ENCODE results near the gene BCL7C.
"Not testable (repeated sequence)": the region's sequence is repeated elsewhere in the genome, so short reads cannot be mapped to it uniquely, and the experiment has no call there.

Gene BCL7C

DNA sequence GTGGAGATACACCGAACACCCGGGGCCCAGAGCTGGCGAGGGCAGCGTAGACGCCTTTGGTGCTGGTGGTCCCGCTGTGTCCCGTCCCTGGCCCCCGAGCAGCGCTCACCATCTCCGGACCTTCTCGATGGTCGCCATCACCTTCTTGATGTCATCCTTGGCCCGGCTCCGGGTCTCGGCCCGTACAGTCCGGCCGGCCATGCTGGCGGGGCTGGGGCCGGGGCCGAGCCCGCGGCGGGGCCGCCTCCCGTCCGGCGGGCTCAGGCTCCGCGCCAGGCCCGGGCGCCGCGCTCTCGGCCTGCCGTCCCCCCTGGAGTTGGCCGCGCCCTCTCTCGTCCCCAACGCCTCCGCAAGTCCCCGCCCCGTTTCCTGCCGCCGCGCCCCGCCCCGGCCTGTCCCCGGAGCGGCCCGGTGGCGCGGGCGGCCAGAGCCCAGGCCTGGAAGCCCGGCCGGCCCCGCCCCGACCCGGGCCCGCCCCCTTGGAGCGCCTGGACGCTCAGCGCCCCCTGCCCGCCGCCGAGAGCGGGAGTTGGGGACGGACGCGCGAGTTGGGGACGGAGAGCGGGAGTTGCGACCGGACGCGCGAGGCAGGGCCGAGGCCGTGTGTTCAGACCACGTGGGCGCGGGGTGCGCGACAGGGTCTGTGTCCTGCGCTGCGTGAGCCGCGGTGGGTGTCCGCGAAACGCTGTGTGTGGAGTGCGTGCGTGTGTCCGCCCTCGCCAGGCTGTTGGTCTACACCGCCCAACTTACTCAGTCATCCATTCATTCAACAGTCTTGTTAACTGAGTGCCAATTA lies at the start of gene BCL7C:
TSS of gene BCL7C (minus strand) at position 334 of the 796 bp plus-strand sequence. CDS start at position 201, 133 bp downstream.
- peak; percentile 66 to 89 (median 82) for DNase-seq (ENCODE audit: low read depth in 2 of 3, low spot score in 1 of 3)

DNA sequence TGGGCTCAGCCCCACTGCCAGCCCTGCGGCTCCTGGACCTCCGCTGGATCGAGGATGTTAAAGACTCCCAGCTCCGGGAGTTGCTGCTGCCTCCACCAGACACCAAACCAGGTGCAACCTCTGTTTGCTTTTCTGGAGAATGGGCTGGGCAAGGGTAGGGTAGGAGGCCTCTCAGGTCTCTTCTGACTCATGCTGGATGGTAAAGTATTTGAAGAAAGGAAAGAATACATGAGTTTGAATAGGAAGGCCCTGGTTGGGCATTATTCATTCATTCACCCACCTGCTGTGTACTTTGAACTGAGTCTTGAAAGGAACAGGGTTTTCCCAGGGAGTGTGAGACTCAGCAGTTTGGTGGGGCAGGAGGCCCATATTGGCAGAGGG lies 48.5 kb upstream of the BCL7C start:
- DNase-seq (ENCODE audit: low read depth in 2 of 3, low spot score in 1 of 3), result no peak

DNA sequence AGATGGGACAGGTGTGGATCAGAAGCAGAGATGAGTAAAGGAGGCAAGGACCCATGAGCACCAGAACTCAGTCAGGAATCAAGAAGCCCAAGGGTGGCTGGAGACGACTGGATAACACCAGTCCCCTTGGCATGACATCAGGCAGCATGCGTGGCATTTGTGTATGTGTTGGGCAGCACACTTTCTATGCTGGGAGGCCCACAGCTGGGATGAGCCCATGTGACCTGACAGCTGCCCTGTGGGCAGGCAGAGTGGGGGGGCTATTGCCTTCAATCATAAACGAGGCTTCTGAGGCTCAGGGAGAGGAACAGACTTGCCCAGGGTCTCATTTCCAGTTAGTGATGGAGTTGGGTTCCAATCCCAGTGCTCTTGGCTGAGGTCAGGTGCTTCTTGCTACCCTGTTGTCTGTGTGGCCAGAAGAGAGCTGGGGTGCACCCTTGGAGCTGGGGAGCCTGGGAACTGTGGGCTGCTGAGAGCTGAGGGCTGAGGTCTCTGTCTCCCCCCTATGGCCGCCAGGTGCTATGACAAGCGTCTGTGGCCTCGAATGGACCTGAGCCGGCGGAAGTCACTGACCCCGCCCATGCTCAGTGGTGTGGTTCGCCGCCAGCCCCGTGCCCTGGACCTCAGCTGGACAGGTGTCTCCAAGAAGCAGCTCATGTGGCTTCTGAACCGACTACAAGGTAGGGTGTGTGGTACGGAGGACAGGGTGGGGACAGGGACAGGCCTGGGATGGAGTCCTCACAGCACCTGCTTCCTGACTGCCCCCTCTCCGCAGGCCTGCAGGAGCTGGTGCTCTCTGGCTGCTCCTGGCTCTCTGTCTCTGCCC lies 47.9 kb upstream of the BCL7C start:
- DNase-seq (ENCODE audit: low read depth in 2 of 3, low spot score in 1 of 3), result peak in 2 of 3 donors; percentile 51 to 56

DNA sequence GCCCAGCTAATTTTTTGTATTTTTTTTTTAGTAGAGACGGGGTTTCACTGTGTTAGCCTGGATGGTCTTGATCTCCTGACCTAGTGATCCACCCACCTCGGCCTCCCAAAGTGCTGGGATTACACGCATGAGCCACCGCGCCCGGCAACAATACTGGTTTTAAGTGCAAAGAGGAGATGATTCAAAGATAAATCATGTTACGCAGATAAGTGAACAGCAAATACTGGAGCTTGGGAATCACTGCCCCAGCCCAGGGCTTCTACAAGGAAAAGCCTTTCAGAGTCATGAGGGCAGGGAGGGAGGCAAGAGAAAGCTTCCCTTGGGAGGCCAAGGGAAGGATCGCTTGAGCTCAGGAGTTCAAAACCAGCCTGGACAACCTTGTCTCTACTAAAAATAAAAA lies 45.7 kb upstream of the BCL7C start:
- DNase-seq (ENCODE audit: low read depth in 2 of 3, low spot score in 1 of 3), result not testable (repeated sequence)

DNA sequence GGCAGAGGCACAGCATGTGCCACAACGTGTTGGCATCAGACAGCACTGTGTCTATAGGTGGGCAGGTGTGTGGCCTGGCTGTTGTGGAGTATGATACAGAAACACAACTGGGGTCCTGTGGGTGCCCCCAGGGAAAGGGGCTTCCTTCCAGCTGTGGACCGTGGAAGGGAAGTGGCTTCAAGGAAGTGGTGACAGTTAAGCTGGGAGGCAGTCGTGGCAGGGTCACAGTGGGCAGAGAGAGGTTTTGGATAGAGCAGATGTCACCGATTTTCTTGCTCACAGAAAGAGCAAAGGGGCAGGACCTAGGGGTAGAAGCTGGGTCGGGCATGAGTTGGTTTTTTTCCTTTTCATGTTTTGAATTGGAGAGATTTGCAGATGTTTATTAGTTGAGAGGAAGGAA lies 43.8 kb upstream of the BCL7C start:
- DNase-seq (ENCODE audit: low read depth in 2 of 3, low spot score in 1 of 3), result no peak

DNA sequence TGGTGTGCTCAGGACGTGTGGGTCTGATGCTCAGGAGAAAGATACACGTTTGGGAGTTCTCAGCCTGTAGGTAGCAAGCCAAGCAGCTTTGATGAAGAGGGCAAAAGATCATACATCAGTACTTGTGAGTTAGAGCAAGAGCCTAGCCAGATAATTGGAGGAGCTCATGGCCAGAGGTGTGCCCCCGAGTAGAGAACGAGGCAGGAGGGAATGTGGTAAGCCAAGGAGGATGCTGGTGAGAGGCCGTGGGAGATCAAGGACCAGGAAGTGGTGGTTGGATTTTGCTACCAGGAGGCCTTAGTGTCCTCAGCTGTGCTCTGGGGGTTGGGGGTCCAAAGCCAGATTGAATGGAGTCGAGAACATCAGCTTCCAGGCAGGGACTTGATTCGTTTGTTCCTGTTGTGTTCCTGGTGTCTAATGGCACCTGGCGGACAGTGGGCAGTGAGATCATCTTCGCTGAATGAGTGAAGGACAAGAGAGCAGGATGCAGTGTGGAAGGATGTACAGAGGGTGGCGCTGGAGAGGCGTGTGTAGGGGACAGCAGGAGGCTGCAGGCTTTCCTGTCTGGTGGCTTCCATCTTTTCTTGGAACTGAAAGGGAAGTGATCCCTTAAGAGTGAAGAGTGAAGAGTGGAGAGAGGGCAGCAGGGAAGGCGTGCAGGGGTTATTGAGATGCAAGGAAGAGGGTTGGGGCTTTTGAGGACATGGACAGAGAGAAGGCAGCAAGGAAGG lies 41.1 kb upstream of the BCL7C start:
- peak in 2 of 3 donors; percentile 34 to 37 for DNase-seq (ENCODE audit: low read depth in 2 of 3, low spot score in 1 of 3)

DNA sequence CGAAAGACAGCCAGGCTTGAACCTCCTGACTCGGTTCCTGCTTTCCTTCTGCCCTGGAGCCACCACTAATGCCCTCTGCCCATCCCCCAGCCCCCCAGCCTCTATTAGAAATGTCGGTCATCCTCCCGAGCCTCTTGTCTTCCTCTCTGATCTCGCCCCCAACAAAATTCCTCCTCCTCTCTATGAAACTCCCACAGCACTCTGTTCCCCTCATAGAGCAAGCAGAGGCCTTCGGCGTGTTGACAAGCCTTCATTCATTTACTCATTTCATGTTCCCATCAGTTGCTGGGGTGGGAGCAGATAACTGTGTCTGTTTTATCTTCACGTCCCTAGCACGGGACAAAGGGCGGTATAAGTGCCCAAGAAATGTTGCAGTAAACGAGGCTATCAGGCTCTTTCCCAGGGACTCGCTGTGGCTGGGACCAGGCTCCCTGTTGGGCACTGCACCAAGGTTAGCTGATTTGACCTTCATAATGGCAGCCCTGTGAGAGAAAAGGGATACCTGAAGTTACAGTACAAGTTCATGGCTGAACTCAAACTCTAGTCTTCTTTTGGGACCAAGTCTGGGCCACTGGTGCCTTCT lies 37.3 kb upstream of the BCL7C start:
- DNase-seq (ENCODE audit: low read depth in 2 of 3, low spot score in 1 of 3), result no peak

DNA sequence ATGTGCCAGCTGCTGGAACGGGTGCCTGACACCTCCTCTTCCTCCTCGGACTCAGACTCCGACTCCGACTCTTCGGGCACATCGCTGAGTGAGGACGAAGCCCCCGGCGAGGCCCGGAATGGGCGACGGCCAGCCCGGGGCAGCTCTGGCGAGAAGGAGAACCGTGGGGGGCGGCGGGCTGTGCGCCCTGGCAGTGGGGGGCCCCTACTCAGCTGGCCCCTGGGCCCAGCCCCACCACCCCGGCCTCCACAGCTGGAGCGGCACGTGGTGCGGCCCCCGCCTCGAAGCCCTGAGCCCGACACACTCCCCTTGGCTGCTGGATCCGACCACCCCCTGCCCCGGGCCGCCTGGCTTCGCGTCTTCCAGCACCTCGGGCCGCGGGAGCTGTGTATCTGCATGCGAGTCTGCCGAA lies 36.3 kb upstream of the BCL7C start:
- DNase-seq (ENCODE audit: low read depth in 2 of 3, low spot score in 1 of 3), result no peak

DNA sequence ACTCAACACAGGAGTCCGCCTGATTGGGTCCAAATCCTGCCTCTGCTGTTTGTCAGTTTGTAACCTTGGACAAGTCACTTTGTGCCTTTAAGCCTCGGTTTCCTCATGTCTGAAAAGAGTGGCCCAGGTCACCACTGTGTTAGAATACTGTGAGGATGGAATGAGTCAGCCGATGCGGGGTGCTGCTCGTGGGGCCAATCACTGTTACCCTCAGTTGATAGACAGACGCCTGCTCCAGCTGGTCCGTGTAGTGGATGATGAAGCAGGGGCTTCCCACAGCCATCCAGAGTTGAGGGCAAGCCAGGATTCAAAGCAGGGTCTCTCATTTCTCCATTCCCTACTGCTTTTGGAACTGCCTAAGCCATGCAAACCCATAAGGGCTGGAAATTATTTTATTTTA lies 35.3 kb upstream of the BCL7C start:
- DNase-seq (ENCODE audit: low read depth in 2 of 3, low spot score in 1 of 3), result no peak

DNA sequence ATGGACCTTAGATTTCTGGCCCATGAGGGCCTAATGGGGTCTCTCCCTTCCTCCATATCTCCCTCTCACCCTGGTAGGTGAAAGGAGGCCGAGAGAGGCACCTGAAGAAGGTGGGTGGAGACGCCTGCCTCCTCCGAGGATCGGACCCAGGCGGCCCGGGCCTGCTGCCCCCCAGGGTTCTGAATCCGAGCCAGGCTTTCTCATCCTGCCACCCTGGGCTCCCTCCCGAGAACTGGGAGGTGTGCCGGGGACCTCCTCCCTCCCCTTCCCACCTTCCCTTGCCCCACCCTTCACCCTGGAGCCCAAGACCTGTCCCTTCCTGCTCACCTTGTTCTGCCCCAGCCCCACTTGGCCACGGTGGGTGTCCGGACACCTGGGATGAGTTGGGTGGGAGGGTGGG lies 34.5 kb upstream of the BCL7C start:
- DNase-seq (ENCODE audit: low read depth in 2 of 3, low spot score in 1 of 3), result no peak

DNA sequence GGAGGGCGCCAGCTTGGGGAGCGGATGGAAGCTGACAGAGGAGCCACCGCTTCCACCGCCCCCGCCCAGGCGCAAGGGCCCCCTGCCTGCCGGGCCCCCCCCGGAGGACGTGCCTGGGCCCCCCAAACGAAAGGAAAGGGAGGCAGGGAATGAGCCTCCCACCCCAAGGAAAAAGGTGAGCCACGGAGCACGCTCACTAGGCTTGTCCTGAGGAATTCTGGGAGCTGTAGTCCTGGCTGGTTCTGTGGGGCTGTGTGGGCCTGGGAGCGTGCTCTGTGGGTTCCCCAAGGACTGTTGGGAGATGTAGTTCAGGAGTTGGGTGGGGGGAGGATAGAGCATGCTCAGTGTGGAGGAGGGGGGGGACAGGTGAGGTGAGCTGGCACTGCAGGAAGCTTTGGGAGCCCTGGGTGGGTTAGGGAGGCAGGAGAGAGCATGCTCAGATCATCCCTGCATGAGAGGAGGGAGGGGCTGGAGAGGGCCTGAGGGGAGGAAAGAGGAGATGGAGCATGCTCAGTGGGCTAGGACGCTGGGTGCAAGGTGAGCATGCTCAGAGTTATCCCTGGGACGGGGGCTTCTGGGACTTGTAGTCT lies 34.0 kb upstream of the BCL7C start:
- DNase-seq (ENCODE audit: low read depth in 2 of 3, low spot score in 1 of 3), result no peak

DNA sequence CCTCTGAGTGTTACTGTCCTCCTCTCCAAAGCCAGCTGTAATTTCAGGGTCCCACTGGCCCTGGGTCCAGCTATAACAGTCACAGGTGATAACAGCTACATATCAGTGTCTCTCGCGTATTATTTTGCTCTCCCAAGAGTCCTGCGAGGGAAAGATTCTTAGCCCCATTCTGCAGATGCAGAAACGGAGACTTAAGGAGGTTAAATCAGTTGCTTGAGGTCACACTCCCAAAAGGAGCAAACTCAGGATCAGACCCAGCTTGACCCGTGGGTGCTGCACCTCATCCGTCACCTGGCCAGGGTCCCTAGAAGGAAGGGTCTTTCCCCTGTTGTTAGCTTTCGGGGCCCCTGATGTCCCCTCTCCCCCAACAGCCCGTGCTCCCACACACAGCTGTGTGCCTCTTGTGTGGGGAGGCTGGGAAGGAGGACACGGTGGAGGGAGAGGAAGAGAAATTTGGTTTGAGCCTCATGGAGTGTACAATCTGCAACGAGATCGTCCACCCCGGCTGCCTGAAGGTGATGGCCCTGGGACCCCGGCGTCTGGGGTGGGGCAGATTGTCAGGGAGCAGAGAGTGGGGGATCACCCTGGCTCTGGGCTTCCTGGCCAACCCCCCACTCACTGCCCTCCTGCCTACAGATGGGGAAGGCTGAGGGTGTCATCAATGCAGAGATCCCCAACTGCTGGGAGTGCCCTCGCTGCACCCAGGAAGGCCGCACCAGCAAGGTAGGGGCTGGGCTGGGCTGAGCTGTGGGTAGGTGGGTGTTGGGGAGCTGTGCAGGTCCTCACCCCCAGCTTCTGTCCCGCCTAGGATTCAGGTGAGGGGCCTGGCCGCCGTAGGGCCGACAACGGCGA lies 33.3 kb upstream of the BCL7C start:
- DNase-seq (ENCODE audit: low read depth in 2 of 3, low spot score in 1 of 3), result no peak

DNA sequence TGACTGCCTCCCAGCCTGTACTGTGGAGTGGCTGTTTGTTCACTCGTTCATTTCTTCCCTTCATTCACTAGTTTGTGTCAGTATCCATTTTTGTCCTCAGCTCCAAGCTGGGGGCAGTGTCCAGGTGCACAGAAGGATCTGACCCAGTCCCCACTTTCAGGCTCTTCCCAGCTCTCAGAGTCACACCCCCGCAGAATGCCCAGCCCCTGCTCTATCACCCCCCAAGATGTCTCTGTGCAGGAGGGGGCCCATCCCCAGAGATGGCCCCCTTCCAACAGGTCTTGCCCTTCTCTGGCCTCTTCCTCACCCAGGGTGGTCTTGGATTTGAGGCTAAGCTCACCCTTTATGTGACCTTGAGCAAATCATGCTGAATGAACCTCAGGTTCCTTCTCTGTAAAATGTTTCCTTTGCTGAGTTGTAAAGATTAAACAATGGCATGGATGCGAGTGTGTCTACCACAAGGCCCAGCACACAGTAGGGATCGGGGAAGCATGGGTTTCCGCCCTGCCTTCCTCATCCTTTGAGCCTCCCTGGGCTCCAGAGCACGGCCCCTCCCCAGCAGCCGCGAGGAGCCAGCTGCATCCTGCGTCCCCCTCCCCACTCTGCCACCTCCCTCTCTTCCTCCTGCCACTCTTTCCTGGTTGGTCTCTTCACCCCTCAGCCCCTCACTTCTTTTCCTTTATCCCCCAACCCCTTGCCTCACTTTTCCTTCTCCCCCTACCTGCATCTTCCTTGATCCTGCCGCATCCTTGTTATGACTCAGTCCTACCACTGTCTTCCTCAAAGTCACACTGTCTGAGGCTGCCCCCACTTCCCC lies 32.3 kb upstream of the BCL7C start:
- DNase-seq (ENCODE audit: low read depth in 2 of 3, low spot score in 1 of 3), result no peak

DNA sequence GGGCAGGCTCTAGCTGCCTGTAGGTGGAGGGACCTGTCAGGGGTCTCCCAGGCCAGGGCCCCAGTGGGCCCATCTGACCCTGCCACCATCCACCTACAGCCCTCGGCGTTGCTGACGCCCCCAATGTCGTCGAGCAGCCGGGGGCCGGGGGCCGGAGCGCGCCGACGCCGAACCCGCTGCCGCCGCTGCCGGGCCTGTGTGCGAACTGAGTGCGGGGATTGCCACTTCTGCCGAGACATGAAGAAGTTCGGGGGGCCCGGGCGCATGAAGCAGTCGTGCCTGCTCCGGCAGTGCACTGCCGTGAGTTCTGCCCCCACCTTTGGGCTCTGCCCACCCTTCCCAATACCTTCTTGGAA lies 31.7 kb upstream of the BCL7C start:
- DNase-seq (ENCODE audit: low read depth in 2 of 3, low spot score in 1 of 3), result no peak

DNA sequence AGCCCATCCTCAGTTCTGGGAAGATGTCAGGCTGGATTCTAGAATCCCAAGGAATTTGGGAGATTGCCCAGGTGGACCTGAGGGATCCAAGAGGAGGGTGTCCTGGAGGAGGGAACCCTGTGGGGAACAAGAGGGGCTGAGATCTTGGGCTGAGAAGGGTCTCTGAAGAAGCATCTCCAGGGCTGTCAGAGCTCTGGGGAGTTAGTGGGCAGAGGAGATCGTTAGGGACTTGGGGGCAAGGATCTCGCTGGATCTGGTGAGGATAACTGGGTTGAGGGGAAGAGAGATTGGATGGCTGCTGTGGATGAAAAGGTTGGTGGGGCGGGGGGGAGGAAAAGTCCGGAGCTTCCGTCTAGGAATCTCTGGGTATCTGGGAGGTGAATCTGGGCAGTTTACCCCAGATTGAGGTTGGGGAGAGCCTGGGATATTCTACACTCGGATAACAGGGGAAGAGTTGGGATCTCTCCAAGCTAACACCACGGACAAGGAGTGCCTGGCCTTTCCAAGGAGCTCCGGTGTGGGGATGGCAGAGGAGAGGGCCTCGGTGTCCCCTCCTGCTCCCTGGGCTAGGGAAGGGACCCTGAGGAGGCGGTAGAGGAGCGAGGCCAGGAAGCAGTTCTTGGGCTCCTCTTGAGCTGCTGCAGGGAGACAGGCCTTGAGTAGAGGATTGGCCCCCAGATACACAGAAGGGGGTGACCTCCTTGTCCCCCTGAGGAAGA lies 31.2 kb upstream of the BCL7C start:
- no peak for DNase-seq (ENCODE audit: low read depth in 2 of 3, low spot score in 1 of 3)

DNA sequence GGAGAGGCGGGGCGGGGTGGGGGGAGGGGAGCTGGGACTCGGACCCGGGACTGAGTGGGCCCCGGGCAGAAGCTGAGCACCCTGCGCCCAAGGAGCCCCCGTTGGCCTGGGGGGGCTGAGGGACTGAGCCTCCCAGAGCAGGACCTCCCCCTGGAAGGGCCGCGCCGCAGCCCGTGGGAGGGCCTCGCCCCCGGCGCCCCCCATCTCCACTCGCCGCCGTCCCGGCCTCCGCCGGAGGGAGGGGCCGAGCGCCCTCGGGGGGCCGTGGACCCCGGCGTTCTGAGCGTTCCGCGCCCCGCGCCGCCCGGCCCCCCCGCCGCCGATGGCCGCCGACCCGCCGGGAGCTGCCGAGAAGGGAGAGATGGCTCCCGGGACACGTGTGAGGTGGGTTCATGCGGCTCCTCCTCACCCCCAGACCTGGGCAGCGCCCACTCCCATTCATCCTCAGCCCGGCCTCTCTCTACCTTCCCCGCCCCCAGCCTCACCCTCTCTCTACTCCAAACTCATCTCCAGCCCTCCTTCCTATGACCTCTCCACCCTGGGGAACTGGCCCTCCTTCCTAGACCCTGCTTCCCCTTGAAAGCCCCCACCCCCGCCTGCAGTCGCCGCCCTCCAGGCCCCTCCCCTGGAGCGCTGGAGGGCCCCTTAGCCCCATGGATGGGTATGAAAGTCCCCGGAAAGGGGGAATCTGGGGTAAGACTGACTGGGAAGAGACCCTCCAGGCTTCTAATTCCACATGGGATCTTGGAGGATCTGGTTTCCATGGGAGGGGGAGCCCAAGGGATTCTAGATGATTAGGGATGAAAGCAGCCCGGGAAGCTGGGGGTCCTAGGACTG lies 30.4 kb upstream of the BCL7C start:
- no peak for DNase-seq (ENCODE audit: low read depth in 2 of 3, low spot score in 1 of 3)

DNA sequence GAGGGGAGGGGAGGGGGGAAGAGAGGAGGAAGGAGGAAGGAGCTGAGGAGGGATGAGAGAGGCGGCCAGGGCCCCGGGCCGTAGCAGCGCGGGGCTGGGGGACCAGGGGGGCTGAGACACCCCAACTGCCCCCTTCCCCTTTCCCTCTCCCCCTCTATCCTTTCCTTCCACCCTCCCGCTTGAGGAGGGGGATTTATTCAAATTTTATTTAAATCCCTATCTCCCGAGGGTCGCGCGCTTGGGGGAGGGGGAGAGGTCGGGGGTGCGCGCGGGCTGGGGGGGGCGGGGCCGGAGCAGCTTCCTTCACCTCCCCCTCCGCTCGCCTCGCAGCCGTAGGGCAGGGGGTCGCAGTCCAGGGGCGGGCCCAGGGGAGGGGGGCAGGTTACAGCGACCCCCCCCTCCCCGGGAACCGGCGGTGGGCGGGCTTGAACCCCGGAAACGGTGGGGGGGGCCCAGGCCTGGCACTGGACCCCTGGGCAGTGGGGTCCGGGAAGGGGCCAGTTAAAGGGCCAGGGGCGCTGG lies 29.7 kb upstream of the BCL7C start, which contains the start of gene FBXL19:
TSS of gene FBXL19 (plus strand) at position 19 of the 522 bp plus-strand sequence. CDS start 2,183 bp downstream, outside the sequence.
- DNase-seq (ENCODE audit: low read depth in 2 of 3, low spot score in 1 of 3), result no peak

Data from stimulated activated CD4-positive, alpha-beta T cell treated with anti-CD3 and anti-CD28 coated beads, Interleukin-12 subunit alpha, Interleukin-12 subunit beta, amount 100 ng/mL, for 48 hours (primary cell).